Memory B cell (primary cell): ENCODE measurements around the gene NCR2.

Experiments used
- ATAC-seq: fragments of 150-1000 bp; cut with Tn5 transposase; 2 replicates; pipeline ENCODE4 v1.10.0; 2021; ENCODE audit warnings: low read depth, mild to moderate bottlenecking, moderate library complexity
- DNase-seq, 2 donors: peaks; one replicate each; pipeline ENCODE4 v3.0.0; 2022; ENCODE audit warnings: low spot score in 2 of 2
- H3K27ac Mint-ChIP-seq: one replicate; pipeline ENCODE4 v1.8.0; 2022; ENCODE audit warnings: mild to moderate bottlenecking, moderate library complexity, mixed read lengths
- H3K27me3 Mint-ChIP-seq: one replicate; pipeline ENCODE4 v1.8.0; 2022; ENCODE audit warnings: mixed read lengths
- H3K36me3 Mint-ChIP-seq: one replicate; pipeline ENCODE4 v1.8.0; 2022; ENCODE audit warnings: mild to moderate bottlenecking, mixed read lengths
- H3K4me1 Mint-ChIP-seq: one replicate; pipeline ENCODE4 v1.8.0; 2022; ENCODE audit warnings: mixed read lengths
- H3K4me3 Mint-ChIP-seq: one replicate; pipeline ENCODE4 v1.8.0; 2022; ENCODE audit warnings: mild to moderate bottlenecking, moderate library complexity, mixed read lengths
- H3K9me3 Mint-ChIP-seq: one replicate; pipeline ENCODE4 v1.8.0; 2022; ENCODE audit warnings: mixed read lengths

NCR2 gene

GRCh38 chr6:41337709-41338108 is 2.3 kb downstream of the NCR2 start:
- DNase-seq, result no peak

GRCh38 chr6:41338659-41339058 is 3.3 kb downstream of the NCR2 start:
- no peaks in the 10 kb centered on the region for H3K9me3 Mint-ChIP-seq
- no peak overlapping the region for H3K4me3 Mint-ChIP-seq

More at GRCh38 chr6:41337709-41338108, 2.3 kb downstream of the NCR2 start:
- Mint-ChIP-seq H3K36me3 (no peaks in the 10 kb centered on the region), H3K9me3 (no peaks in the 10 kb centered on the region), H3K4me1 (peaks cover 26% of the 10 kb centered on the region), H3K4me3 (no peak overlapping the region), H3K27me3 (peaks cover 5% of the 10 kb centered on the region), H3K27ac (no peak overlapping the region)
- no peak for ATAC-seq

GRCh38 chr6:41341580-41341979 is 6.2 kb downstream of the NCR2 start:
- DNase-seq (no peak), ATAC-seq (no peak)
- Mint-ChIP-seq H3K4me1 (peaks cover 13% of the 10 kb centered on the region), H3K27me3 (peaks cover 8% of the 10 kb centered on the region), H3K4me3 (no peak overlapping the region), H3K27ac (no peak overlapping the region), H3K36me3 (no peaks in the 10 kb centered on the region), H3K9me3 (no peaks in the 10 kb centered on the region)

More at GRCh38 chr6:41338659-41339058, 3.3 kb downstream of the NCR2 start:
- Mint-ChIP-seq H3K27me3 (peaks cover 5% of the 10 kb centered on the region), H3K4me1 (peaks cover 20% of the 10 kb centered on the region), H3K27ac (no peak overlapping the region), H3K36me3 (no peaks in the 10 kb centered on the region)
- ATAC-seq (no peak), DNase-seq (no peak)

GRCh38 chr6:41342241-41342640 is 6.8 kb downstream of the NCR2 start:
- Mint-ChIP-seq H3K27ac (no peak overlapping the region), H3K4me3 (no peak overlapping the region), H3K36me3 (no peaks in the 10 kb centered on the region), H3K27me3 (peaks cover 10% of the 10 kb centered on the region), H3K4me1 (peaks cover 13% of the 10 kb centered on the region), H3K9me3 (no peaks in the 10 kb centered on the region)
- DNase-seq (no peak), ATAC-seq (no peak)

GRCh38 chr6:41343641-41344187 is 8.3 kb downstream of the NCR2 start:
- peaks cover 2% of the 10 kb centered on the region for H3K36me3 Mint-ChIP-seq
- peaks cover 12% of the 10 kb centered on the region for H3K27me3 Mint-ChIP-seq
- peaks cover 13% of the 10 kb centered on the region for H3K4me1 Mint-ChIP-seq
- no peak overlapping the region for H3K4me3 Mint-ChIP-seq
- no peak overlapping the region for H3K27ac Mint-ChIP-seq
- ATAC-seq, result no peak
- DNase-seq, result no peak
- peaks cover 2% of the 10 kb centered on the region for H3K9me3 Mint-ChIP-seq

GRCh38 chr6:41344876-41345275 is 9.5 kb downstream of the NCR2 start:
- Mint-ChIP-seq H3K4me3 (no peak overlapping the region), H3K4me1 (peaks cover 13% of the 10 kb centered on the region), H3K27ac (no peak overlapping the region), H3K27me3 (peaks cover 12% of the 10 kb centered on the region), H3K9me3 (peaks cover 2% of the 10 kb centered on the region), H3K36me3 (peaks cover 3% of the 10 kb centered on the region)
- ATAC-seq, result no peak
- no peak for DNase-seq

- DNase-seq (no peak), ATAC-seq (no peak)
- Mint-ChIP-seq H3K36me3 (peaks cover 3% of the 10 kb centered on the region), H3K4me3 (no peak overlapping the region), H3K4me1 (peaks cover 13% of the 10 kb centered on the region), H3K9me3 (peaks cover 2% of the 10 kb centered on the region), H3K27me3 (peaks cover 17% of the 10 kb centered on the region), H3K27ac (no peak overlapping the region)
These were observed 10.5 kb downstream of the NCR2 start for GRCh38 chr6:41345901-41346300.

GRCh38 chr6:41346441-41346840 is 11.0 kb downstream of the NCR2 start:
- Mint-ChIP-seq H3K27ac (no peak overlapping the region), H3K27me3 (peaks cover 17% of the 10 kb centered on the region), H3K4me1 (peaks cover 13% of the 10 kb centered on the region), H3K9me3 (peaks cover 2% of the 10 kb centered on the region), H3K4me3 (no peak overlapping the region), H3K36me3 (peaks cover 3% of the 10 kb centered on the region)
- ATAC-seq, result no peak
- DNase-seq, result no peak

- Mint-ChIP-seq H3K36me3 (peaks cover 3% of the 10 kb centered on the region), H3K4me3 (no peak overlapping the region), H3K27ac (no peak overlapping the region), H3K9me3 (peaks cover 2% of the 10 kb centered on the region), H3K27me3 (peaks cover 13% of the 10 kb centered on the region), H3K4me1 (peaks cover 11% of the 10 kb centered on the region)
- DNase-seq (no peak), ATAC-seq (no peak)
These were observed 12.1 kb downstream of the NCR2 start for GRCh38 chr6:41347378-41348050.

- no peak overlapping the region for H3K4me3 Mint-ChIP-seq
- H3K27me3 Mint-ChIP-seq, result peaks cover 17% of the 10 kb centered on the region
- ATAC-seq (no peak), DNase-seq (no peak)
- peaks cover 2% of the 10 kb centered on the region for H3K9me3 Mint-ChIP-seq
- H3K4me1 Mint-ChIP-seq, result peaks cover 11% of the 10 kb centered on the region
- H3K27ac Mint-ChIP-seq, result no peak overlapping the region
- H3K36me3 Mint-ChIP-seq, result peaks cover 3% of the 10 kb centered on the region
These were observed 13.5 kb downstream of the NCR2 start for GRCh38 chr6:41348934-41349333.

GRCh38 chr6:41352396-41352795 is 17.0 kb downstream of the NCR2 start:
- peaks cover 2% of the 10 kb centered on the region for H3K9me3 Mint-ChIP-seq
- ATAC-seq (no peak), DNase-seq (no peak)
- no peak overlapping the region for H3K27ac Mint-ChIP-seq
- no peaks in the 10 kb centered on the region for H3K4me1 Mint-ChIP-seq
- H3K36me3 Mint-ChIP-seq, result peaks cover 3% of the 10 kb centered on the region
- no peak overlapping the region for H3K4me3 Mint-ChIP-seq
- H3K27me3 Mint-ChIP-seq, result peaks cover 12% of the 10 kb centered on the region

GRCh38 chr6:41352907-41353306 is 17.5 kb downstream of the NCR2 start:
- no peaks in the 10 kb centered on the region for H3K4me1 Mint-ChIP-seq
- H3K27me3 Mint-ChIP-seq, result peaks cover 12% of the 10 kb centered on the region
- H3K9me3 Mint-ChIP-seq, result peaks cover 2% of the 10 kb centered on the region
- DNase-seq (no peak), ATAC-seq (no peak)
- no peak overlapping the region for H3K4me3 Mint-ChIP-seq
- peaks cover 3% of the 10 kb centered on the region for H3K36me3 Mint-ChIP-seq
- H3K27ac Mint-ChIP-seq, result no peak overlapping the region

GRCh38 chr6:41353333-41353732 is 17.9 kb downstream of the NCR2 start:
- H3K4me3 Mint-ChIP-seq, result no peak overlapping the region
- no peak overlapping the region for H3K27ac Mint-ChIP-seq
- H3K9me3 Mint-ChIP-seq, result no peaks in the 10 kb centered on the region
- DNase-seq (no peak), ATAC-seq (no peak)
- H3K4me1 Mint-ChIP-seq, result no peaks in the 10 kb centered on the region
- peaks cover 10% of the 10 kb centered on the region for H3K27me3 Mint-ChIP-seq
- H3K36me3 Mint-ChIP-seq, result peaks cover 3% of the 10 kb centered on the region

- peaks cover 10% of the 10 kb centered on the region for H3K36me3 Mint-ChIP-seq
- ATAC-seq (no peak), DNase-seq (no peak)
- no peak overlapping the region for H3K4me3 Mint-ChIP-seq
- H3K27ac Mint-ChIP-seq, result no peak overlapping the region
- H3K27me3 Mint-ChIP-seq, result peaks cover 7% of the 10 kb centered on the region
- H3K9me3 Mint-ChIP-seq, result peaks cover 8% of the 10 kb centered on the region
- H3K4me1 Mint-ChIP-seq, result no peaks in the 10 kb centered on the region
These were observed 20.5 kb downstream of the NCR2 start for GRCh38 chr6:41355952-41356351.

GRCh38 chr6:41356825-41357224 is 21.4 kb downstream of the NCR2 start:
- Mint-ChIP-seq H3K4me1 (no peaks in the 10 kb centered on the region), H3K27ac (no peak overlapping the region), H3K4me3 (no peak overlapping the region), H3K9me3 (peaks cover 11% of the 10 kb centered on the region), H3K36me3 (peaks cover 10% of the 10 kb centered on the region), H3K27me3 (peaks cover 9% of the 10 kb centered on the region)
- no peak for ATAC-seq
- no peak for DNase-seq
